CD4-positive, alpha-beta T cell treated with Interleukin-21 for 1 hour (primary cell): Measurements from ENCODE around the gene PCDHB15.

Experiments used
- DNase-seq: peaks from one replicate; pipeline ENCODE4 v3.0.0-alpha.2; 2020

Gene PCDHB15

GRCh38 chr5:141250576-141250975 is 5.4 kb downstream of the PCDHB15 start:
- no peak for DNase-seq

- no peak for DNase-seq
These were observed 13.3 kb downstream of the PCDHB15 start for GRCh38 chr5:141258464-141258863.

GRCh38 chr5:141258948-141259347 is 13.8 kb downstream of the PCDHB15 start:
- DNase-seq, result no peak

GRCh38 chr5:141260458-141261237 is 15.5 kb downstream of the PCDHB15 start:
- no peak for DNase-seq

- no peak for DNase-seq
These were observed 16.0 kb downstream of the PCDHB15 start for GRCh38 chr5:141261238-141261546.

- no peak for DNase-seq
These were observed 24.0 kb downstream of the PCDHB15 start for GRCh38 chr5:141269195-141269594.

- DNase-seq, result no peak
These were observed 27.7 kb downstream of the PCDHB15 start for GRCh38 chr5:141272906-141273305.

- DNase-seq, result no peak
These were observed 53.2 kb downstream of the PCDHB15 start for GRCh38 chr5:141298376-141298775.
